NB4 (cell line): ENCODE data around the gene ZNF444.

Source experiments
- DNase-seq: peaks from one replicate; pipeline ENCODE4 v3.0.0; 2010; ENCODE audit warnings: low read depth
- H3K4me3 ChIP-seq: one replicate; pipeline ENCODE4 v1.5.1; 2011; ENCODE audit warnings: mild to moderate bottlenecking, low read depth, low read length, moderate library complexity
- MYC ChIP-seq: IDR thresholded peaks from 2 replicates; pipeline ENCODE4 v1.6.1; 2011; ENCODE audit warnings: low read depth, low read length
- POLR2A ChIP-seq: IDR thresholded peaks from 2 replicates; pipeline ENCODE4 v1.6.1; 2011; ENCODE audit warnings: mild to moderate bottlenecking; ENCODE audit not compliant: insufficient read length; ENCODE audit errors: extremely low read depth
- TF ChIP-seq, protein P1 (sequence below): IDR thresholded peaks from one replicate; pipeline ENCODE4 v1.5.1; 2012; ENCODE audit warnings: low read depth, low read length
- TF ChIP-seq, protein P2 (sequence below): IDR thresholded peaks from 2 replicates; pipeline ENCODE4 v1.6.1; 2011; ENCODE audit warnings: low read depth, low read length

Gene ZNF444

DNA sequence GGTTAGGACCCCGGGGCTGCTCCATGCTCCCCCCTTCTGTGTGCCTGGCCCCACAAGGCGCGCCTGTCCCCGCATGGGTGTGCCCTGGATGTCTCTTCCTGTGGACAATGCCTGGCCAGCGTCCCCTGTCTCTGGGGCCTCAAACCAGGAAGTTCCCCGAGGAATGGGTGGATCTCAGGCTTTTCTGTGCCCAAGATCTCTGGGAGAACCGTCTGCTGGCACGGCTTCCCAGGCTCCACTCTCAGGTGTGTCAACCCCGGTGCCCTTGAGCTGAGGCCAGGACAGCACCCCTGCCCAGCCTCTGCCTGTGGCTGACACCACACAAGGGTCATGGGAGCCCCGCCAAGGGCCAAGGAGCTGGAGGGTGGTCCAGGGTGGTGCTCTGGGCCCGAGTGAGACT is 15.7 kb downstream of the ZNF444 start:
- H3K4me3 ChIP-seq: no peak overlapping the region
- TF ChIP-seq MYC: no peak
- TF ChIP-seq, protein P1, sequence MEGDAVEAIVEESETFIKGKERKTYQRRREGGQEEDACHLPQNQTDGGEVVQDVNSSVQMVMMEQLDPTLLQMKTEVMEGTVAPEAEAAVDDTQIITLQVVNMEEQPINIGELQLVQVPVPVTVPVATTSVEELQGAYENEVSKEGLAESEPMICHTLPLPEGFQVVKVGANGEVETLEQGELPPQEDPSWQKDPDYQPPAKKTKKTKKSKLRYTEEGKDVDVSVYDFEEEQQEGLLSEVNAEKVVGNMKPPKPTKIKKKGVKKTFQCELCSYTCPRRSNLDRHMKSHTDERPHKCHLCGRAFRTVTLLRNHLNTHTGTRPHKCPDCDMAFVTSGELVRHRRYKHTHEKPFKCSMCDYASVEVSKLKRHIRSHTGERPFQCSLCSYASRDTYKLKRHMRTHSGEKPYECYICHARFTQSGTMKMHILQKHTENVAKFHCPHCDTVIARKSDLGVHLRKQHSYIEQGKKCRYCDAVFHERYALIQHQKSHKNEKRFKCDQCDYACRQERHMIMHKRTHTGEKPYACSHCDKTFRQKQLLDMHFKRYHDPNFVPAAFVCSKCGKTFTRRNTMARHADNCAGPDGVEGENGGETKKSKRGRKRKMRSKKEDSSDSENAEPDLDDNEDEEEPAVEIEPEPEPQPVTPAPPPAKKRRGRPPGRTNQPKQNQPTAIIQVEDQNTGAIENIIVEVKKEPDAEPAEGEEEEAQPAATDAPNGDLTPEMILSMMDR: no peak
- TF ChIP-seq POLR2A: no peak
- TF ChIP-seq, protein P2, sequence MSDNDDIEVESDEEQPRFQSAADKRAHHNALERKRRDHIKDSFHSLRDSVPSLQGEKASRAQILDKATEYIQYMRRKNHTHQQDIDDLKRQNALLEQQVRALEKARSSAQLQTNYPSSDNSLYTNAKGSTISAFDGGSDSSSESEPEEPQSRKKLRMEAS: no peak
- no peak for DNase-seq

DNA sequence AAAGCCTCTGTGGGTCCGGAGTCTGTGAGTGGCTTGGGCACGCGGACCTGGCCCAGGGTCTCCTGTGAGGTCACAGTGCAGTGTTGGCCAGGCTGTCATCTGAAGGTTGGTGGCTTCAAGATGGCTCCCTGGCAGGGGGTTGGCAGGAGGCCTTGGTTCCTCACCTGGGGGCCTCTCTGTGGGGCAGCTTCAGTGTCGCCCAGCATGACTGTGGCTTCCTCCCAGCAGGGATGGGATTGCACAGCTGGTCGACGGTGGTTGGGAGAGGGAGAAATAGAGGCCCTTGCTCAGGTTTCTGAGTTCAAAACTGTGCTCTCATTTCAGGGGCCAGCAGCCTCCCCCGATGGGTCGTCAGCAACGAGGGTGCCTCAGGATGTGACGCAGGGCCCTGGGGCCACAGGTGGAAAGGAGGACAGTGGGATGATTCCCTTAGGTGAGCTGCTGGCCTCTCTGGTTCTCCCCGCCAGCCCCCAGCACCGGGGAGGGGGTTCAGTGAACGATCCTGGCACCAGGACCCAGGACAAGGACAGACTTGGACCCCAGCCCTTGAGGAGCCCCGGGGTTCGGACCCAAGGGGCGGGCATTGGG is 17.2 kb downstream of the ZNF444 start:
- no peak for DNase-seq
- TF ChIP-seq MYC: no peak
- TF ChIP-seq, protein P2: no peak
- TF ChIP-seq, protein P1: no peak
- no peak for TF ChIP-seq POLR2A
- H3K4me3 ChIP-seq: no peak overlapping the region

DNA sequence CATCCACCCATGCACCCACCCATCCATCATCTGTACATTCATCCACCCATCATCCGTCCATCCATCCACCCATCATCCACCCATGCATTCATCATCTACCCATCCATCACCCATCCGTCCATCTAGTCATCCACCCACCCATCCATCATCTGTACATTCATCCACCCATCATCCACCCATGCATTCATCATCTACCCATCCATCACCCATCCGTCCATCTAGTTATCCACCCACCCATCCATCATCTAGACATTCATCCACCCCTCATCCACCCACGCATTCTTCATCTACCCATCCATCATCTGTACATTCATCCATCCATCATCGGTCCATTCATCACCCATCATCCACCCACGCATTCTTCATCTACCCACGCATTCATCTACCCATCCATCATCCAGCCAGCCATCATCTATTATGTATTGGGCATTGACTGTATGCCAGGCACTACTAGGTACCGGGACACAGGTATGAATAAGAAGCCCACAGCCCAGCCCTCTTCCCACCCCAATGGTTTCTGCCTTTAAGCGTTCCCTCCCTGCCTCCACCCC is 18.0 kb downstream of the ZNF444 start:
- DNase-seq: no peak
- no peak for TF ChIP-seq POLR2A
- no peak for TF ChIP-seq MYC
- TF ChIP-seq, protein P2: no peak
- TF ChIP-seq, protein P1: no peak

DNA sequence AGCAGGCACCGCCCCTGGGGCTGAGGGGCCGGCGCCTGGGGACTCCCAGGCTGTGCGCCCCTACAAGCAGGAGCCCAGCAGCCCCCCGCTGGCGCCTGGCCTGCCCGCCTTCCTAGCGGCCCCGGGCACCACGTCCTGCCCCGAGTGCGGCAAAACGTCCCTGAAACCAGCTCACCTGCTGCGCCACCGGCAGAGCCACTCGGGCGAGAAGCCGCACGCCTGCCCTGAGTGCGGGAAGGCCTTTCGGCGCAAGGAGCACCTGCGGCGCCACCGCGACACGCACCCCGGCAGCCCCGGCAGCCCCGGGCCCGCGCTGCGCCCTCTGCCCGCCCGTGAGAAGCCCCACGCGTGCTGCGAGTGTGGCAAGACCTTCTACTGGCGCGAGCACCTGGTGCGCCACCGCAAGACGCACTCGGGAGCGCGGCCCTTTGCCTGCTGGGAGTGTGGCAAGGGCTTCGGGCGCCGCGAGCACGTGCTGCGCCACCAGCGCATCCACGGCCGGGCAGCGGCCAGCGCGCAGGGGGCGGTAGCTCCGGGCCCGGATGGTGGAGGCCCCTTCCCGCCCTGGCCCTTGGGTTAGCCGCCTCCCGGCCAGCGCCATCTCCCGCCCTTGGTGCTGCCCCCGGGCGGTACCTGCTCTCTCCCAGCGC is 18.7 kb downstream of the ZNF444 start:
- no peak for DNase-seq
- no peak overlapping the region for H3K4me3 ChIP-seq
- TF ChIP-seq MYC (no peak), POLR2A (no peak)
- TF ChIP-seq, protein P1: no peak
- TF ChIP-seq, protein P2: no peak

More for the DNA sequence above, 18.0 kb downstream of the ZNF444 start:
- no peak overlapping the region for H3K4me3 ChIP-seq

DNA sequence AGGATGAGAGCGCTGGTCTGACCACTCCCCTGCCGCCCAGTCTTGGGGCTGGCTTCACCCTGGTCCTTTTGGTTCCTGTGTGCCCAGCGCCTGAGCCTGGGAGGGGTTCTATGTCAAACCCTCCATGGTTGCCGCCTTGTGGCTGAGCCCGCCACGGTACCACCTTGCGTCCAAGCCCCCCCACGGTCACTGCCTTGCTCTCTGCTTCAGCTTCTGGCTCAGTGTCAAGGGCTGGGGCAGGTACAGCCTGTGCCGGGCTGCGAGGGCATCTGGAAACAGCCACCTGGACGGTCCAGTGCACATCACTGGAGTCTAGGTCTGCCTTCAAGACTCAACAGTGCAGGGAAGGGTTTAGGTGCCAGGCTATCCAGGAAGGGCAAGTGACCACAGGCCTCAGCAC is 20.4 kb downstream of the ZNF444 start:
- H3K4me3 ChIP-seq: no peak overlapping the region
- no peak for DNase-seq
- TF ChIP-seq, protein P2: no peak
- TF ChIP-seq POLR2A (no peak), MYC (no peak)
- TF ChIP-seq, protein P1: no peak
